K562 (cell line): ENCODE results near the gene FBXO46. TPM values are rescaled to one million over a fixed set of nuclear protein-coding genes. Genes with fewer than 3 reads are reported as not detected.

ENCODE experiments used
- ATAC-seq: fragments of 200-7000 bp; cut with Tn5 transposase; 3 replicates; pipeline ENCODE4 v1.9.1; 2020; ENCODE audit warnings: moderate library complexity
- Bru-seq: library from RNA; stranded (reverse); fragments of 400-500 nt; gene quantifications from one replicate; lab custom pipeline; 2021; lab: Mats Ljungman, UMichigan
- BruChase-seq, 2 experiments: library from RNA; stranded (reverse); fragments of 400-500 nt; gene quantifications; one replicate each; lab custom pipeline; 2021; lab: Mats Ljungman, UMichigan
- BruUV-seq: library from RNA; stranded (reverse); fragments of 400-500 nt; replicated peaks from 2 replicates; lab custom pipeline; 2021; lab: Mats Ljungman, UMichigan
- CTCF ChIA-PET: fragments of 300-600 bp; formaldehyde crosslinking; extraction: SDS; loops from one replicate; lab custom pipeline; 2021; ENCODE audit warnings: low intra/inter-chr PET ratio; lab: Yijun Ruan, JAX
- POLR2A ChIA-PET: fragments of 300-600, 350-650 bp; sonication (Branson Sonifier 250); formaldehyde crosslinking; extraction: SDS; loops from one replicate; lab custom pipeline; 2021; ENCODE audit warnings: antibody characterized with exemption, inconsistent platforms; lab: Yijun Ruan, JAX
- DNase-seq, 4 experiments: peaks; one replicate each; pipeline versions ENCODE4 v3.0.0 to v3.0.0-alpha.2; 2011 to 2018; ENCODE audit warnings: low spot score in 3 of 4, mixed read lengths in 3 of 4; ENCODE audit errors: extremely low read depth in 1 of 4
- FAIRE-seq: peaks from 2 replicates; lab custom pipeline; 2011; peaks lifted over from hg19 to GRCh38; lab: Jason Lieb, UNC
- H2AFZ ChIP-seq: 2 replicates; pipeline ENCODE4 v1.6.0; 2011; ENCODE audit warnings: low read depth, low read length, control low read depth, inconsistent platforms
- H3K27ac ChIP-seq: fragments of 200-600 bp; 3 replicates; pipeline ENCODE4 v1.8.0; 2011; ENCODE audit warnings: low read depth, mild to moderate bottlenecking, control low read depth, inconsistent platforms, low read length, moderate library complexity, mixed read lengths; ENCODE audit errors: extremely low read depth
- H3K27me3 ChIP-seq, 2 experiments: fragments of 300-600 bp in 1 of 2; 2 replicates in 1 of 2; 3 replicates in 1 of 2; pipeline versions ENCODE4 v1.6.0 to v1.8.0; 2011; ENCODE audit warnings: inconsistent platforms in 2 of 2, low read length in 2 of 2, mild to moderate bottlenecking in 1 of 2, mixed read lengths in 1 of 2, moderate library complexity in 1 of 2; ENCODE audit not compliant: control insufficient read depth in 2 of 2, insufficient read depth in 2 of 2
- H3K36me3 ChIP-seq: fragments of 300-600 bp; 3 replicates; pipeline ENCODE4 v1.8.0; 2011; ENCODE audit warnings: mild to moderate bottlenecking, low read length, inconsistent platforms; ENCODE audit not compliant: control insufficient read depth, insufficient read depth
- H3K4me1 ChIP-seq, 2 experiments: fragments of 200-600 bp in 1 of 2; replicated peaks in 1 of 2; 2 replicates in 1 of 2; 3 replicates in 1 of 2; pipeline versions ENCODE4 v1.5.1 to v1.8.0; 2011; ENCODE audit warnings: inconsistent platforms in 2 of 2, low read length in 2 of 2, mild to moderate bottlenecking in 1 of 2, mixed read lengths in 1 of 2, moderate library complexity in 1 of 2; ENCODE audit not compliant: control insufficient read depth in 2 of 2, insufficient read depth in 2 of 2
- H3K4me2 ChIP-seq: 2 replicates; pipeline ENCODE4 v1.6.1; 2011; ENCODE audit warnings: low read length, control low read depth, inconsistent platforms, mixed read lengths; ENCODE audit not compliant: insufficient read depth
- H3K4me3 ChIP-seq: fragments of 200-600 bp; sonication (generic), shearing (Covaris generic); 2 replicates; pipeline ENCODE4 v1.5.1; 2016; ENCODE audit warnings: control low read depth, inconsistent platforms
- H3K79me2 ChIP-seq: fragments of 200-600 bp; 3 replicates; pipeline ENCODE4 v1.8.0; 2011; ENCODE audit warnings: low read length, inconsistent platforms; ENCODE audit not compliant: control insufficient read depth, insufficient read depth
- H3K9ac ChIP-seq, 2 experiments: 2 replicates each; pipeline versions ENCODE4 v1.6.0 to v1.6.1; 2011; ENCODE audit warnings: low read depth in 2 of 2, low read length in 2 of 2, control low read depth in 1 of 2, inconsistent platforms in 1 of 2, mild to moderate bottlenecking in 1 of 2, mixed read lengths in 1 of 2; ENCODE audit not compliant: insufficient read depth in 1 of 2
- H3K9me1 ChIP-seq: one replicate; pipeline ENCODE4 v1.6.0; 2011; ENCODE audit warnings: inconsistent platforms, mild to moderate bottlenecking, low read length, moderate library complexity; ENCODE audit not compliant: control insufficient read depth, insufficient read depth
- H3K9me3 ChIP-seq: replicated peaks from 2 replicates; pipeline ENCODE4 v1.5.1; 2011; ENCODE audit warnings: low read depth, low read length, inconsistent platforms; ENCODE audit not compliant: control insufficient read depth, insufficient read depth
- H4K20me1 ChIP-seq: replicated peaks from 2 replicates; pipeline ENCODE4 v1.6.1; 2011; ENCODE audit warnings: low read length, inconsistent platforms, mixed read lengths; ENCODE audit not compliant: control insufficient read depth, insufficient read depth
- BRCA1 ChIP-seq, 2 experiments: fragments of 450-650 bp in 1 of 2; sonication (generic) in 1 of 2; formaldehyde crosslinking in 1 of 2; IDR thresholded peaks; 2 replicates each; pipeline versions ENCODE4 v1.5.0 to v1.6.1; 2017 to 2020; ENCODE audit warnings: mild to moderate bottlenecking in 1 of 2, missing genetic modification reagents in 1 of 2
- DNMT1 ChIP-seq: fragments of 450-650 bp; IDR thresholded peaks from 2 replicates; pipeline ENCODE4 v1.6.1; 2016; ENCODE audit warnings: antibody characterized with exemption, mild to moderate bottlenecking
- E2F5 ChIP-seq: sonication (generic); formaldehyde crosslinking; IDR thresholded peaks from 2 replicates; pipeline ENCODE4 v1.8.0; 2022; ENCODE audit warnings: mild to moderate bottlenecking, missing genetic modification reagents
- HIVEP1 ChIP-seq: fragments of 250-450 bp; sonication (Bioruptor Pico); IDR thresholded peaks from 2 replicates; pipeline ENCODE4 v1.4.0; 2020; ENCODE audit warnings: mild to moderate bottlenecking
- MCM5 ChIP-seq: fragments of 450-650 bp; IDR thresholded peaks from 2 replicates; pipeline ENCODE4 v1.6.1; 2016; ENCODE audit warnings: low read depth
- MYNN ChIP-seq, 2 experiments: sonication (generic); formaldehyde crosslinking in 1 of 2; IDR thresholded peaks; 2 replicates each; pipeline versions ENCODE4 v1.5.0 to v1.6.1; 2016 to 2020; ENCODE audit warnings: antibody characterized with exemption in 1 of 2, missing genetic modification reagents in 1 of 2
- NFXL1 ChIP-seq: fragments of 450-650 bp; formaldehyde crosslinking; IDR thresholded peaks from 2 replicates; pipeline ENCODE4 v1.4.0; 2021; ENCODE audit warnings: mild to moderate bottlenecking
- SREBF1 ChIP-seq: fragments of 150-350 bp; IDR thresholded peaks from 2 replicates; pipeline ENCODE4 v1.6.1; 2014; ENCODE audit warnings: antibody characterized with exemption, low read depth, low read length, borderline replicate concordance
- SREBF2 ChIP-seq: sonication (generic); formaldehyde crosslinking; IDR thresholded peaks from 2 replicates; pipeline ENCODE4 v1.4.0; 2020; ENCODE audit warnings: mild to moderate bottlenecking, missing genetic modification reagents
- TFAP4 ChIP-seq: sonication (generic); formaldehyde crosslinking; IDR thresholded peaks from 2 replicates; pipeline ENCODE4 v1.8.0; 2022; ENCODE audit warnings: missing genetic modification reagents, mild to moderate bottlenecking, moderate library complexity, borderline replicate concordance
- ZNF263 ChIP-seq: sonication (generic); formaldehyde crosslinking; IDR thresholded peaks from 2 replicates; pipeline ENCODE4 v1.8.0; 2022; ENCODE audit warnings: mild to moderate bottlenecking, missing genetic modification reagents, borderline replicate concordance
- ZNF551 ChIP-seq: fragments of 250-450 bp; sonication (Bioruptor Pico); IDR thresholded peaks from 2 replicates; pipeline ENCODE4 v1.5.0; 2021; ENCODE audit warnings: mild to moderate bottlenecking, moderate library complexity
- ZSCAN29 ChIP-seq: fragments of 450-650 bp; IDR thresholded peaks from 2 replicates; pipeline ENCODE4 v1.6.1; 2017
- WGBS: fragments of 100-300 bp; shearing (Covaris generic); methylation state at CpG from one replicate; pipeline ENCODE4 v1.1.6; 2016; ENCODE audit warnings: low coverage, mixed read lengths; ENCODE audit not compliant: insufficient coverage; ENCODE audit errors: missing lambda C conversion rate; 5-methylcytosine and 5-hydroxymethylcytosine counted together
- in situ Hi-C: fragments of 300-500 bp; cut with MboI; formaldehyde crosslinking; loops from 4 replicates; pipeline ENCODE4 v1.15.0; 2018; ENCODE audit warnings: inconsistent platforms, mixed read lengths
- intact Hi-C: fragments of 100-400 bp; cut with micrococcal nuclease; formaldehyde crosslinking; loops from 2 replicates; pipeline ENCODE4 v1.14.2; 2022
- long read RNA-seq, 3 experiments: library from polyadenylated mRNA in 2 of 3; library from RNA in 1 of 3; unstranded in 2 of 3; stranded (forward) in 1 of 3; transcript quantifications; one replicate each; pipeline ENCODE4 v2.0.0, GENCODE V29; 2019 to 2022
- polyA minus RNA-seq, 3 experiments: library from RNA; depleted of rRNA, polyadenylated mRNA; stranded (reverse); fragments of >200 nt; gene quantifications; 2 replicates each; pipeline ENCODE4 v1.2.3, GENCODE V29; 2011
- polyA plus RNA-seq, 8 experiments: library from polyadenylated mRNA; depleted of rRNA in 4 of 8; stranded (reverse) in 5 of 8; unstranded in 3 of 8; fragments of >200 nt; fragmentation: Nextera tagmentation in 2 of 8; fragmentation: Illumina TruSeq in 1 of 8; extraction: Ambion mirVana in 2 of 8; extraction: Trizol in 1 of 8; gene quantifications; 2 replicates each; pipeline versions ENCODE4 v1.2.1 to v1.2.3, GENCODE V29; 2011 to 2014; ENCODE audit warnings: inconsistent platforms in 1 of 8, missing spikeins in 1 of 8
- total RNA-seq, 7 experiments: library from RNA; depleted of rRNA in 6 of 7; stranded (reverse); fragments of >200 nt in 6 of 7; fragmentation: Illumina TruSeq in 2 of 7; extraction: Trizol in 2 of 7; gene quantifications; 2 replicates each; pipeline versions ENCODE4 v1.2.1 to v1.2.3, GENCODE V29; 2011 to 2021; ENCODE audit warnings: low replicate concordance in 1 of 7

The FBXO46 gene
- total RNA-seq (2011; cell fraction: chromatin; rRNA removed; ENCODE audit: low replicate concordance): 16.6 and 30.3 TPM in 2 replicates
- total RNA-seq (2011; cell fraction: nucleolus; rRNA removed): 17.5 and 18.4 TPM in 2 replicates
- total RNA-seq (2011; cell fraction: nucleoplasm; rRNA removed): 21.0 and 36.0 TPM in 2 replicates
- total RNA-seq (2014; rRNA removed) (13.2 and 18.5 TPM in 2 replicates), total RNA-seq (2014; rRNA removed; fragmentation: Illumina TruSeq; extraction: Trizol) (5.0 and 5.5 TPM in 2 replicates), total RNA-seq (2015; rRNA removed; fragmentation: Illumina TruSeq; extraction: Trizol) (7.9 and 8.3 TPM in 2 replicates), total RNA-seq (2021) (32.6 and 36.1 TPM in 2 replicates), polyA plus RNA-seq (2011; rRNA removed) (5.4 and 6.1 TPM in 2 replicates), polyA plus RNA-seq (2014; fragmentation: Illumina TruSeq; extraction: Trizol) (7.3 and 10.9 TPM in 2 replicates), polyA plus RNA-seq (2014; fragmentation: Nextera tagmentation; extraction: Ambion mirVana) (1 to 10 TPM; 1.5 to 4.0 TPM), polyA plus RNA-seq (2014; rRNA removed) (11.8 and 15.6 TPM in 2 replicates), polyA minus RNA-seq (2011; rRNA and poly(A)+ RNA removed) (3.9 and 4.7 TPM in 2 replicates), Bru-seq, nascent RNA (percentile 80 among the genes with signal in this experiment), BruChase-seq, experiment 1, labeled RNA remaining after a 2-hour chase (percentile 85 among the genes with signal in this experiment), BruChase-seq, experiment 2, labeled RNA remaining after a 6-hour chase (percentile 82 among the genes with signal in this experiment)
- 10.2 and 11.6 TPM in 2 replicates for polyA plus RNA-seq (2011; cell fraction: cytosol; rRNA removed)
- 19.1 and 20.0 TPM in 2 replicates for polyA plus RNA-seq (2011; cell fraction: nucleus; rRNA removed)
- polyA plus RNA-seq (2012): 9.1 and 13.3 TPM in 2 replicates
- polyA minus RNA-seq (2011; cell fraction: cytosol; rRNA and poly(A)+ RNA removed): 6.2 and 6.7 TPM in 2 replicates
- polyA minus RNA-seq (2011; cell fraction: nucleus; rRNA and poly(A)+ RNA removed): 4.8 and 8.6 TPM in 2 replicates
- long read RNA-seq, experiment 1, partial matches to known transcripts: 0 of 38 reads
- long read RNA-seq, experiment 1, other reads (novel, unspliced or antisense): 38 of 38 reads
- long read RNA-seq, experiment 2, partial matches to known transcripts: 0 of 15 reads
- long read RNA-seq, experiment 2, other reads (novel, unspliced or antisense): 12 of 15 reads
- long read RNA-seq, experiment 3, partial matches to known transcripts: 0 of 1 reads
- long read RNA-seq, experiment 3, other reads (novel, unspliced or antisense): 1 of 1 reads

- under 1% methylated on average over 33 of the region's 48 CpGs for WGBS
- Histone ChIP-seq H3K9me3 (no peaks in the 10 kb centered on the region), H3K4me1 (peaks cover 13 to 38% of the 10 kb centered on the region in 2 experiments), H4K20me1 (peaks cover 5% of the 10 kb centered on the region; the same call in 1 of the 2 replicates), H3K79me2 (peaks cover 51% of the 10 kb centered on the region), H3K9me1 (no peaks in the 10 kb centered on the region), H3K4me2 (peak within 1 kb of the TSS; percentile 96), H2AFZ (peak within 1 kb of the TSS; percentile 82), H3K27me3 (no peaks in the 10 kb centered on the region), H3K9ac (peak within 1 kb of the TSS; percentile 87 to 95), H3K27ac (peak within 1 kb of the TSS; percentile 74), H3K36me3 (peaks cover 9% of the 10 kb centered on the region; the same call in 1 of the 3 replicates), H3K4me3 (peak within 1 kb of the TSS; percentile 88)
- FAIRE-seq: peak; percentile 97
- ChIA-PET CTCF (no interaction called here), POLR2A (interaction anchor here (0.6 to 2.2 kb wide), 13 partner anchors 9 to 1702 kb away, joined by 3 to 18 read pairs (median 4); partner anchors contain the start of genes QPCTL and SIX5)
- in situ Hi-C loops (no loop called here), intact Hi-C loops (no loop called here)
- peak; percentile 92 to 98 (median 96) for DNase-seq
- ATAC-seq: peak; percentile 97
- no TSS peak for BruUV-seq
- no peak for TF ChIP-seq MYNN (IDR thresholded peaks at IDR 0.05)
- no peak for TF ChIP-seq MYNN (CRISPR knock-in tag; IDR thresholded peaks at IDR 0.05)
- TF ChIP-seq MCM5: no peak
- no peak for TF ChIP-seq HIVEP1 (CRISPR knock-in tag)
- no peak for TF ChIP-seq E2F5 (CRISPR knock-in tag)
- TF ChIP-seq DNMT1: 0 out of 2 replicates have a peak, but pooled peaks have one; percentile 26
- TF ChIP-seq ZNF551 (CRISPR knock-in tag): no peak
- 0 out of 2 replicates have a peak, but pooled peaks have one; percentile 29 for TF ChIP-seq SREBF1
- TF ChIP-seq ZNF263 (CRISPR knock-in tag): no peak
- TF ChIP-seq ZSCAN29: no peak
- TF ChIP-seq BRCA1 (IDR thresholded peaks at IDR 0.05): no peak
- TF ChIP-seq BRCA1 (CRISPR knock-in tag; IDR thresholded peaks at IDR 0.05): no peak
- TF ChIP-seq NFXL1 (CRISPR knock-in tag): no peak
- no peak for TF ChIP-seq SREBF2 (CRISPR knock-in tag)
- peak; percentile 80 for TF ChIP-seq TFAP4
Observed at GRCh38 chr19:45730368-45731288, at the start of gene FBXO46. TSS of gene FBXO46 (minus strand) at chr19:45730896. CDS start at chr19:45713495, 17,401 bp downstream.
